Right lobe of liver (tissue), 6 donors: ENCODE data around the gene IRF2BP2. TPM values are rescaled to one million over a fixed set of nuclear protein-coding genes. Genes with fewer than 3 reads are reported as not detected.
A peak's percentile ranks its signal among the peaks of the same experiment; 100 is the strongest.

Experiments
- ATAC-seq, 4 donors: fragments of 200-7000 bp; cut with Tn5 transposase; one replicate each; pipeline ENCODE4 v1.9.1; 2020; ENCODE audit warnings: mild to moderate bottlenecking in 4 of 4, moderate library complexity in 4 of 4
- DNase-seq, 3 donors: peaks; one replicate each; pipeline ENCODE4 v3.0.0-alpha.2; 2020
- H3K27ac ChIP-seq, 3 donors: fragments of 200-600 bp; one replicate each; pipeline ENCODE4 v1.8.0; 2022
- H3K27me3 ChIP-seq, 2 donors: fragments of 200-600 bp; one replicate each; pipeline ENCODE4 v1.8.0; 2022
- H3K36me3 ChIP-seq, 4 donors: fragments of 200-600 bp; sonication (generic) in 1 of 4; one replicate each; pipeline versions ENCODE4 v1.5.1 to v1.8.0; 2017 to 2022; ENCODE audit warnings: control low read depth in 1 of 4
- H3K4me1 ChIP-seq, 4 donors: fragments of 200-600 bp; sonication (generic) in 1 of 4; one replicate each; pipeline versions ENCODE4 v1.5.1 to v1.8.0; 2017 to 2022; ENCODE audit warnings: control low read depth in 1 of 4
- H3K4me3 ChIP-seq, 3 donors: fragments of 200-600 bp; one replicate each; pipeline ENCODE4 v1.8.0; 2022
- H3K9me3 ChIP-seq, 4 donors: fragments of 200-600 bp; sonication (generic) in 1 of 4; one replicate each; pipeline versions ENCODE4 v1.5.1 to v1.8.0; 2017 to 2022; ENCODE audit warnings: control low read depth in 1 of 4
- POLR2A ChIP-seq: fragments of 450-650 bp; IDR thresholded peaks from one replicate; pipeline ENCODE4 v1.6.1; 2017; ENCODE audit warnings: antibody characterized with exemption, mild to moderate bottlenecking
- WGBS: methylation state at CpG from one replicate; pipeline ENCODE4 v1.1.6; 2018; ENCODE audit warnings: low coverage, low lambda C conversion rate; ENCODE audit not compliant: insufficient coverage; ENCODE audit errors: missing lambda C conversion rate; 5-methylcytosine and 5-hydroxymethylcytosine counted together
- intact Hi-C, 2 donors: fragments of 100-400 bp; cut with DNase I; formaldehyde crosslinking; loops; one replicate each; pipeline versions ENCODE4 v1.11.2 to v1.14.1; 2022
- long read RNA-seq: library from polyadenylated mRNA; unstranded; transcript quantifications from one replicate; pipeline ENCODE4 v2.0.0, GENCODE V29; 2019
- total RNA-seq, 6 experiments: library from RNA; depleted of rRNA in 2 of 6; stranded (reverse); fragments of >200 nt in 2 of 6; fragmentation: NEBNext Ultra II Directional in 3 of 6; extraction: Animal tissue kit (Norgen Biotek cat#: 25700) in 3 of 6; gene quantifications; one replicate each; pipeline versions ENCODE4 v1.1.0 to v1.2.4, GENCODE V29; 2016 to 2023
- TF ChIP-seq, protein P1 (sequence below), 4 donors: fragments of 200-600 bp in 3 of 4; fragments of 450-650 bp in 1 of 4; IDR thresholded peaks; one replicate each; pipeline versions ENCODE4 v1.5.1 to v1.8.0; 2016 to 2022; ENCODE audit warnings: antibody characterized with exemption in 4 of 4, mild to moderate bottlenecking in 2 of 4
- donor health status: DM: no; HTN: yes; CAD: no.
- donor health status: DM: no; HTN: no; CAD: no.
- donor health status: DM: no; HTN: no; CAD: no.
- donor health status: DM: no; HTN: yes; CAD: no.
- donor health status: DM: no; HTN: yes; CAD: no.

Gene IRF2BP2
- 10 to 100 TPM; 35.3 to 93.2 (median 56.8) TPM for total RNA-seq
- long read RNA-seq, partial matches to known transcripts = 0 of 8 reads
- long read RNA-seq, other reads (novel, unspliced or antisense) = 8 of 8 reads

DNA sequence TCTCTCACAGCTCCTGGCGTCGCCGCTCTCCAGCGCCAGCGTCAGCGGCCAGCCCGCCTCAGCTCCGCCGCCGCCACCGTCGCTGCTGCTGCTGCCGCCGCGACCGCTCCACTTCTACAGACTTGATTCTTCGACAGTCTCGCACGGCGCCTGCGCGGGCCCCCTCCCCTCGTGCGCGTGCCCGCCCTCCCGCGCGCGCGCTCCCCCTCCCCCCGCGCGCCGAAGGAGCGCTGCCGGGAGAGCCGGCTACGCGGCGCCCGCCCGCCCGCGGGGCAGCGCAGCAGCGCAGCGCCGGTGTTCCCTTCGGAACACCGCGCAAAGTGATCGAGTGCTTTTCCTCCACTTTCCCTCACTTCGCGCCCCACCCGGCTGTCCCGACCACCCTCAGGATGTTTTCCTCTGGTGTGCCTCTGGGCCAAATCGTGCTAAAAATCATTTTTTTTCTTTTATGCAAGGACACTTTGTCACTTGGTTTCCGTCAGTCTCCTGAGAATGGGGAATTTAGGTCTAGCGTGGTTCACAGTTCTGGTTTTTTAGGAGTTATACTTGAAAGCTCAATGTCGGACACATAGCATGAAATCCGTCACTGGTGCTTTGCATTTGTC lies at the start of gene IRF2BP2:
Gene IRF2BP2, minus strand, starts transcription at position 118 of the 605 bp plus-strand sequence. CDS start 684 bp downstream, outside the sequence.
- Histone ChIP-seq H3K27me3 (no peaks in the 10 kb centered on the region), H3K27ac (peak within 1 kb of the TSS; percentile 100), H3K36me3 (peaks cover 0 to 15% (median 10%) of the 10 kb centered on the region in 4 donors), H3K9me3 (no peaks in the 10 kb centered on the region), H3K4me1 (peaks cover 0 to 33% (median 16%) of the 10 kb centered on the region in 4 donors), H3K4me3 (peak within 1 kb of the TSS; percentile 68 to 73 (median 68))
- peak; percentile 90 for TF ChIP-seq POLR2A
- TF ChIP-seq, protein P1, sequence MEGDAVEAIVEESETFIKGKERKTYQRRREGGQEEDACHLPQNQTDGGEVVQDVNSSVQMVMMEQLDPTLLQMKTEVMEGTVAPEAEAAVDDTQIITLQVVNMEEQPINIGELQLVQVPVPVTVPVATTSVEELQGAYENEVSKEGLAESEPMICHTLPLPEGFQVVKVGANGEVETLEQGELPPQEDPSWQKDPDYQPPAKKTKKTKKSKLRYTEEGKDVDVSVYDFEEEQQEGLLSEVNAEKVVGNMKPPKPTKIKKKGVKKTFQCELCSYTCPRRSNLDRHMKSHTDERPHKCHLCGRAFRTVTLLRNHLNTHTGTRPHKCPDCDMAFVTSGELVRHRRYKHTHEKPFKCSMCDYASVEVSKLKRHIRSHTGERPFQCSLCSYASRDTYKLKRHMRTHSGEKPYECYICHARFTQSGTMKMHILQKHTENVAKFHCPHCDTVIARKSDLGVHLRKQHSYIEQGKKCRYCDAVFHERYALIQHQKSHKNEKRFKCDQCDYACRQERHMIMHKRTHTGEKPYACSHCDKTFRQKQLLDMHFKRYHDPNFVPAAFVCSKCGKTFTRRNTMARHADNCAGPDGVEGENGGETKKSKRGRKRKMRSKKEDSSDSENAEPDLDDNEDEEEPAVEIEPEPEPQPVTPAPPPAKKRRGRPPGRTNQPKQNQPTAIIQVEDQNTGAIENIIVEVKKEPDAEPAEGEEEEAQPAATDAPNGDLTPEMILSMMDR (IDR thresholded peaks at IDR 0.05) = no peak
- WGBS = 0% methylated on average over 16 of the region's 62 CpGs
- intact Hi-C loops = loop anchor here (5.0 to 10.0 kb wide), 5 partner anchors 105 to 465 kb away; no protein-coding TSS in a partner anchor
- ATAC-seq (peak; percentile 21 to 48 (median 44)), DNase-seq (peak; percentile 87 to 90 (median 88))

DNA sequence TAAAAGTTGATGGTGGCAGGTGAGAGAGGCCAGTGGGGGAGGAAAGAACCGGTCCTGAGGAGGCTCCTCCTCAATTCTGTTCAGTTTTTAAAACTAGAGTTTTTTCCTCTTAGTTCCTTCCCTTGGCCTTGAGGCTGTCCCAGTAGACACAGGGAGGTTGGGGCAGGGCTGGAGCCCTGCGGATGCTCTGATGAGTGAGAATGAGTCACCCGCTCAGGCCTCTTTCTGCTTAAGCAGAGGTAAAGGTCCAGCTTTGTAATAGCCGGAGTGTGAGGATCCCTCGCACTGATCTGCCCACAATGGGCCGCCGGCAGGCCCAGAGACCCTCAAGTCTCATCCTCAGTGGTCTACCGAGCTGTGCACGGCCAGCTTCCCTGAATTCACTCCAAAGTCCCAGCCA lies 49.6 kb upstream of the IRF2BP2 start:
- intact Hi-C loops = no loop called here
- TF ChIP-seq POLR2A = no peak
- TF ChIP-seq, protein P1 (IDR thresholded peaks at IDR 0.05) = no peak
- WGBS = 81% methylated on average over 5 of the region's 9 CpGs
- Histone ChIP-seq H3K27ac (no peak overlapping the region), H3K4me1 (peaks cover 0 to 13% (median 6%) of the 10 kb centered on the region in 4 donors), H3K4me3 (no peak overlapping the region), H3K9me3 (no peaks in the 10 kb centered on the region), H3K36me3 (no peaks in the 10 kb centered on the region), H3K27me3 (no peaks in the 10 kb centered on the region)
- ATAC-seq (no peak), DNase-seq (no peak)

DNA sequence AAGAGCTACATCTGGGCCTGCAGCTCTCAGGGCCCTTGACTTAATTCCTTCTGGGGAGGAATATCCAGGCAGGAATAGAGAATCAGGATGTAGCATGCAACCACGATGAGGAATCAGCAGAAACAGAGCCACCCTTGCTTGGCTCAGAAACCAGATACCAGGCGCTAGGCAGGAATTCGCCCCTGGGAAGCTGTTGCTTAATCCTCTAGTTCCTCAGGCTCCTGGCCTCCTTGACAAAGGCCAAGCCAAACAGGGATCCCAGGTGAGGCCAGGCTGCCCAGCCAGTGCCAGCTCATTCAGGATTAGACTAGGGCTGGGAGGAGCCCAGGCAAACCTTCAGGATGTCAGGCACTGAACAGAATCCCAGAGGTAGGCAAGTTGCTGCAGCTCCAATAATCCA lies 48.2 kb upstream of the IRF2BP2 start:
- intact Hi-C loops = no loop called here
- H3K36me3 ChIP-seq = no peaks in the 10 kb centered on the region
- DNase-seq (peak; percentile 79 to 80 (median 80)), ATAC-seq (peak; percentile 82 to 91 (median 87))
- TF ChIP-seq POLR2A = no peak
- TF ChIP-seq, protein P1 (IDR thresholded peaks at IDR 0.05) = no peak
- H3K27me3 ChIP-seq = no peaks in the 10 kb centered on the region
- H3K4me3 ChIP-seq = no peak overlapping the region
- 6% methylated on average over 3 of the region's 3 CpGs for WGBS
- H3K9me3 ChIP-seq = no peaks in the 10 kb centered on the region
- H3K4me1 ChIP-seq = peaks cover 0 to 13% (median 6%) of the 10 kb centered on the region in 4 donors
- H3K27ac ChIP-seq = peak overlapping the region; percentile 53 to 72 (median 60)

DNA sequence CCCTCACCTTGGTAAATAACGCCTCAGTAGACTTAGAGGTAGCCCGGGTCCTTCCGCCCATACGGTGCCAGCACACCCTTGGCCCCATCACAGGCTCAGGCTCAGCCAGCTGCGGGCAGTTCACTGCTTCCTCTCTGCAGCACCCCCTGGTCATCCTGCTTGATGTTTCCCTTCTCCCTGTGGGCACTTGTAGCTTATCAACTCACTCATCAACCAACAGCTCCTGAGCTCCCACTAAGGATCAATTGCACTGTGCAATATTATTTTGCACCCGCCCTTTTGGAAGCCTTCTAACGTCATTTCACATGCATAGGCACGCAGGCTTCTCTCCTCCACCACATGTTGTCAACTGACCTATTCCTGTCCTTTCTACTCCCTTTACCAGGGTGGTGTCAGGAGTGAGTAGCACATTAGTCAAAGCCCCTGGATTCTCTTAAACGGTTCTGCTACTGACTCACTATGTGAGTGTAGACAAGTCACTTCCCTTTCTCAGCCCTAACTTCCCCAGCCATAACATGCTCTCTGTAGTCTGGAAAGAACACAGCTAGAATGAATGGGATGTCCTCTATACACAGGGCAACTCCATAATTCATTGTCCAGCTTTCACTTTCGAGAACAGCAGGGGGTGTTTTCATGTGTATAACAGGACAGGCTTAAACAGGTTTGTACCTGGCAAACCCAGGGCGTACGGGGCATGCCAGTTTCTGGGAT lies 47.1 kb upstream of the IRF2BP2 start:
- no peak for TF ChIP-seq POLR2A
- TF ChIP-seq, protein P1 (IDR thresholded peaks at IDR 0.05) = peak in 1 of 4 donors; percentile 5
- peak; percentile 77 to 85 (median 79) for ATAC-seq
- H3K9me3 ChIP-seq = no peaks in the 10 kb centered on the region

More for the DNA sequence above, 47.1 kb upstream of the IRF2BP2 start:
- H3K36me3 ChIP-seq = no peaks in the 10 kb centered on the region
- H3K27me3 ChIP-seq = no peaks in the 10 kb centered on the region
- peak overlapping the region; percentile 39 to 72 (median 60) for H3K27ac ChIP-seq
- WGBS = 51% methylated on average over 12 of the region's 12 CpGs
- intact Hi-C loops = no loop called here
- H3K4me3 ChIP-seq = no peak overlapping the region
- no peak for DNase-seq
- peaks cover 0 to 13% (median 6%) of the 10 kb centered on the region in 4 donors for H3K4me1 ChIP-seq
